ENCODE results near the gene GBF1. TPM values are rescaled to one million over a fixed set of nuclear protein-coding genes. Genes with fewer than 3 reads are reported as not detected.

GBF1 gene
- total and polyA plus RNA-seq, 2 of the 13 experiments (the other 11 are each of a cell fraction or from before 2014, with no cell fraction given) = 17.1 to 21.9 TPM

DNA sequence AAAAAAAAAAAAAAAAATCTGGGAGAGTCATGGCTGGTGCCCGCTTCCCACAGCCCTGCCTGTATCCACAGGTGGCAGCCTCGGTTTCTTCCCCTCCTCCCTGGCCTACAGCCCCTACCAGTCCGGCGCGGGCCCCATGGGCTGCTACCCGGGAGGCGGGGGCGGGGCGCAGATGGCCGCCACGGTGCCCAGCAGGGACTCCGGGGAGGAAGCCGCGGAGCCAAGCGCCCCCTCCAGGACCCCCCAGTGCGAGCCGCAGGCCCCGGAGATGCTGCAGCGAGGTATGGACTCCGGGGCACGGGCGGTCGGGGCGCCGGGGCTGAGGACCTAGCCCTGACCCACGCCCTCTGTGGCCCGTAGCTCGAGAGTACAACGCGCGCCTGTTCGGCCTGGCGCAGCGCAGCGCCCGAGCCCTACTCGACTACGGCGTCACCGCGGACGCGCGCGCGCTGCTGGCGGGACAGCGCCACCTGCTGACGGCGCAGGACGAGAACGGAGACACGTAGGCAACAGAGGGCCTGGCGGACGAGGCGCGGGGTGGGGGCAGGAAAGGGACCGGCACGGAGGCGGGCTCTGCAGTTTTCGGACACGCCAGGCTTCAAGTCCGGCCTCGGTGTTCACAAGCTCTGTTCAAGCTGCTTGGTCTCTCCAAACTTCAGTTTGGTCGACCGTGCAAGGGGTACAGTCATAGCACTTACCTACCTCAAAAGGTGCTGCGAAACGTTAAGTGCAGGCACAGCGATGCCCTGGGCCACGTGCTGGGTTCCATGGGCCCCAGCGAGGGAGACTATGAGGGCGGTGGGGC lies 154.1 kb downstream of the GBF1 start (continued):
- TF ChIP-seq, protein P1, sequence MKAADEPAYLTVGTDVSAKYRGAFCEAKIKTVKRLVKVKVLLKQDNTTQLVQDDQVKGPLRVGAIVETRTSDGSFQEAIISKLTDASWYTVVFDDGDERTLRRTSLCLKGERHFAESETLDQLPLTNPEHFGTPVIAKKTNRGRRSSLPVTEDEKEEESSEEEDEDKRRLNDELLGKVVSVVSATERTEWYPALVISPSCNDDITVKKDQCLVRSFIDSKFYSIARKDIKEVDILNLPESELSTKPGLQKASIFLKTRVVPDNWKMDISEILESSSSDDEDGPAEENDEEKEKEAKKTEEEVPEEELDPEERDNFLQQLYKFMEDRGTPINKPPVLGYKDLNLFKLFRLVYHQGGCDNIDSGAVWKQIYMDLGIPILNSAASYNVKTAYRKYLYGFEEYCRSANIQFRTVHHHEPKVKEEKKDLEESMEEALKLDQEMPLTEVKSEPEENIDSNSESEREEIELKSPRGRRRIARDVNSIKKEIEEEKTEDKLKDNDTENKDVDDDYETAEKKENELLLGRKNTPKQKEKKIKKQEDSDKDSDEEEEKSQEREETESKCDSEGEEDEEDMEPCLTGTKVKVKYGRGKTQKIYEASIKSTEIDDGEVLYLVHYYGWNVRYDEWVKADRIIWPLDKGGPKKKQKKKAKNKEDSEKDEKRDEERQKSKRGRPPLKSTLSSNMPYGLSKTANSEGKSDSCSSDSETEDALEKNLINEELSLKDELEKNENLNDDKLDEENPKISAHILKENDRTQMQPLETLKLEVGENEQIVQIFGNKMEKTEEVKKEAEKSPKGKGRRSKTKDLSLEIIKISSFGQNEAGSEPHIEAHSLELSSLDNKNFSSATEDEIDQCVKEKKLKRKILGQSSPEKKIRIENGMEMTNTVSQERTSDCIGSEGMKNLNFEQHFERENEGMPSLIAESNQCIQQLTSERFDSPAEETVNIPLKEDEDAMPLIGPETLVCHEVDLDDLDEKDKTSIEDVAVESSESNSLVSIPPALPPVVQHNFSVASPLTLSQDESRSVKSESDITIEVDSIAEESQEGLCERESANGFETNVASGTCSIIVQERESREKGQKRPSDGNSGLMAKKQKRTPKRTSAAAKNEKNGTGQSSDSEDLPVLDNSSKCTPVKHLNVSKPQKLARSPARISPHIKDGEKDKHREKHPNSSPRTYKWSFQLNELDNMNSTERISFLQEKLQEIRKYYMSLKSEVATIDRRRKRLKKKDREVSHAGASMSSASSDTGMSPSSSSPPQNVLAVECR (CRISPR knock-in tag; IDR thresholded peaks at IDR 0.05; ENCODE audit: borderline replicate concordance) = peak; percentile 90
- TF ChIP-seq ZNF484 (CRISPR knock-in tag; IDR thresholded peaks at IDR 0.05; ENCODE audit: borderline replicate concordance, low read depth) = no peak
- TF ChIP-seq NR2F1 (CRISPR knock-in tag; IDR thresholded peaks at IDR 0.05) = no peak
- peak; percentile 68; the same call in 1 of the 2 replicates for TF ChIP-seq ZNF501 (CRISPR knock-in tag; IDR thresholded peaks at IDR 0.05)
- TF ChIP-seq SIN3B (IDR thresholded peaks at IDR 0.05; ENCODE audit: low read length) = no peak
- TF ChIP-seq, protein P2, sequence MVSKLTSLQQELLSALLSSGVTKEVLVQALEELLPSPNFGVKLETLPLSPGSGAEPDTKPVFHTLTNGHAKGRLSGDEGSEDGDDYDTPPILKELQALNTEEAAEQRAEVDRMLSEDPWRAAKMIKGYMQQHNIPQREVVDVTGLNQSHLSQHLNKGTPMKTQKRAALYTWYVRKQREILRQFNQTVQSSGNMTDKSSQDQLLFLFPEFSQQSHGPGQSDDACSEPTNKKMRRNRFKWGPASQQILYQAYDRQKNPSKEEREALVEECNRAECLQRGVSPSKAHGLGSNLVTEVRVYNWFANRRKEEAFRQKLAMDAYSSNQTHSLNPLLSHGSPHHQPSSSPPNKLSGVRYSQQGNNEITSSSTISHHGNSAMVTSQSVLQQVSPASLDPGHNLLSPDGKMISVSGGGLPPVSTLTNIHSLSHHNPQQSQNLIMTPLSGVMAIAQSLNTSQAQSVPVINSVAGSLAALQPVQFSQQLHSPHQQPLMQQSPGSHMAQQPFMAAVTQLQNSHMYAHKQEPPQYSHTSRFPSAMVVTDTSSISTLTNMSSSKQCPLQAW (CRISPR knock-in tag; IDR thresholded peaks at IDR 0.05) = peak; percentile 50; the same call in 1 of the 2 replicates
- TF ChIP-seq ZBTB8A (CRISPR knock-in tag; IDR thresholded peaks at IDR 0.05; ENCODE audit: borderline replicate concordance, low read depth) = no peak
- TF ChIP-seq, protein P3, sequence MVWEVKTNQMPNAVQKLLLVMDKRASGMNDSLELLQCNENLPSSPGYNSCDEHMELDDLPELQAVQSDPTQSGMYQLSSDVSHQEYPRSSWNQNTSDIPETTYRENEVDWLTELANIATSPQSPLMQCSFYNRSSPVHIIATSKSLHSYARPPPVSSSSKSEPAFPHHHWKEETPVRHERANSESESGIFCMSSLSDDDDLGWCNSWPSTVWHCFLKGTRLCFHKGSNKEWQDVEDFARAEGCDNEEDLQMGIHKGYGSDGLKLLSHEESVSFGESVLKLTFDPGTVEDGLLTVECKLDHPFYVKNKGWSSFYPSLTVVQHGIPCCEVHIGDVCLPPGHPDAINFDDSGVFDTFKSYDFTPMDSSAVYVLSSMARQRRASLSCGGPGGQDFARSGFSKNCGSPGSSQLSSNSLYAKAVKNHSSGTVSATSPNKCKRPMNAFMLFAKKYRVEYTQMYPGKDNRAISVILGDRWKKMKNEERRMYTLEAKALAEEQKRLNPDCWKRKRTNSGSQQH (CRISPR knock-in tag; IDR thresholded peaks at IDR 0.05; ENCODE audit: low read depth) = 0 out of 2 replicates have a peak, but pooled peaks have one; percentile 60
- TF ChIP-seq, protein P4, sequence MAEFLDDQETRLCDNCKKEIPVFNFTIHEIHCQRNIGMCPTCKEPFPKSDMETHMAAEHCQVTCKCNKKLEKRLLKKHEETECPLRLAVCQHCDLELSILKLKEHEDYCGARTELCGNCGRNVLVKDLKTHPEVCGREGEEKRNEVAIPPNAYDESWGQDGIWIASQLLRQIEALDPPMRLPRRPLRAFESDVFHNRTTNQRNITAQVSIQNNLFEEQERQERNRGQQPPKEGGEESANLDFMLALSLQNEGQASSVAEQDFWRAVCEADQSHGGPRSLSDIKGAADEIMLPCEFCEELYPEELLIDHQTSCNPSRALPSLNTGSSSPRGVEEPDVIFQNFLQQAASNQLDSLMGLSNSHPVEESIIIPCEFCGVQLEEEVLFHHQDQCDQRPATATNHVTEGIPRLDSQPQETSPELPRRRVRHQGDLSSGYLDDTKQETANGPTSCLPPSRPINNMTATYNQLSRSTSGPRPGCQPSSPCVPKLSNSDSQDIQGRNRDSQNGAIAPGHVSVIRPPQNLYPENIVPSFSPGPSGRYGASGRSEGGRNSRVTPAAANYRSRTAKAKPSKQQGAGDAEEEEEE (CRISPR knock-in tag; IDR thresholded peaks at IDR 0.05; ENCODE audit: borderline replicate concordance) = no peak
- peak; percentile 25; the same call in 1 of the 2 replicates for TF ChIP-seq ZNF430 (CRISPR knock-in tag; IDR thresholded peaks at IDR 0.05)
- no peak for TF ChIP-seq ZFP62 (CRISPR knock-in tag; IDR thresholded peaks at IDR 0.05)
- no peak for TF ChIP-seq TAF15 (IDR thresholded peaks at IDR 0.05; ENCODE audit: low read depth, low read length, poor library complexity, severe bottlenecking)
- no peak for TF ChIP-seq SRSF4 (IDR thresholded peaks at IDR 0.05; ENCODE audit: low read depth, low read length, poor library complexity, severe bottlenecking)
- TF ChIP-seq ZNF232 (CRISPR knock-in tag; IDR thresholded peaks at IDR 0.05; ENCODE audit: borderline replicate concordance) = no peak
- TF ChIP-seq ZBTB1 (CRISPR knock-in tag; IDR thresholded peaks at IDR 0.05; ENCODE audit: borderline replicate concordance) = no peak
- TF ChIP-seq HOXA3 (CRISPR knock-in tag; IDR thresholded peaks at IDR 0.05) = peak; percentile 95
- no peak for TF ChIP-seq ATM (IDR thresholded peaks at IDR 0.05; ENCODE audit: borderline replicate concordance)
- TF ChIP-seq HOXA5 (CRISPR knock-in tag; IDR thresholded peaks at IDR 0.05) = peak; percentile 37; the same call in 1 of the 2 replicates
- TF ChIP-seq ZFAT (CRISPR knock-in tag; conservative IDR thresholded peaks at IDR 0.05) = no peak
